Measurements from ENCODE around the gene SECTM1.

Gene SECTM1

GRCh38 chr17:82346342-82347300 lies 13.1 kb upstream of the SECTM1 start:
- no peak for DNase-seq

- no peak for DNase-seq
Measured at GRCh38 chr17:82345151-82345976, 11.8 kb upstream of the SECTM1 start.

GRCh38 chr17:82344175-82344907 lies 10.8 kb upstream of the SECTM1 start:
- no peak for DNase-seq

- DNase-seq: no peak
Measured at GRCh38 chr17:82343560-82343959, 10.0 kb upstream of the SECTM1 start.

GRCh38 chr17:82342361-82343079 lies 9.0 kb upstream of the SECTM1 start:
- no peak for DNase-seq

- no peak for DNase-seq
Measured at GRCh38 chr17:82339634-82340580, 6.3 kb upstream of the SECTM1 start.

- peak; percentile 76 for DNase-seq
Measured at GRCh38 chr17:82338858-82339633, 5.5 kb upstream of the SECTM1 start.

- DNase-seq: no peak
Measured at GRCh38 chr17:82334622-82335394, 1.2 kb upstream of the SECTM1 start.

GRCh38 chr17:82334204-82334621 lies 647 bp upstream of the SECTM1 start:
- no peak for DNase-seq

GRCh38 chr17:82332669-82333278 lies 792 bp downstream of the SECTM1 start:
- DNase-seq: peak; percentile 17

- no peak for DNase-seq
Measured at GRCh38 chr17:82331345-82331939, 2.1 kb downstream of the SECTM1 start.

- no peak for DNase-seq
Measured at GRCh38 chr17:82330322-82331239, 3.0 kb downstream of the SECTM1 start.

GRCh38 chr17:82329683-82330321 lies 3.8 kb downstream of the SECTM1 start:
- DNase-seq: no peak

- no peak for DNase-seq
Measured at GRCh38 chr17:82328994-82329507, 4.5 kb downstream of the SECTM1 start.

GRCh38 chr17:82328141-82328993 lies 5.2 kb downstream of the SECTM1 start:
- DNase-seq: no peak

GRCh38 chr17:82327757-82328140 lies 5.8 kb downstream of the SECTM1 start:
- DNase-seq: no peak

Measured in kidney glomerular epithelial cell (primary cell).